Parathyroid adenoma (tissue), 2 donors: ENCODE data around the gene CCR5.

ENCODE experiments used
- H2AFZ ChIP-seq: fragments of 300-600 bp; sonication (generic); one replicate; pipeline ENCODE4 v1.7.0; 2017; ENCODE audit warnings: antibody characterized with exemption, mild to moderate bottlenecking
- H3K27ac ChIP-seq: fragments of 300-600 bp; sonication (generic); one replicate; pipeline ENCODE4 v1.7.0; 2017
- H3K27me3 ChIP-seq: fragments of 300-600 bp; sonication (generic); one replicate; pipeline ENCODE4 v1.7.0; 2017; ENCODE audit warnings: low read length; ENCODE audit not compliant: control insufficient read depth, insufficient read depth
- H3K36me3 ChIP-seq: fragments of 300-600 bp; sonication (generic); one replicate; pipeline ENCODE4 v1.7.0; 2017; ENCODE audit warnings: low read length; ENCODE audit not compliant: control insufficient read depth, insufficient read depth
- H3K4me1 ChIP-seq: fragments of 300-600 bp; sonication (generic); one replicate; pipeline ENCODE4 v1.7.0; 2017; ENCODE audit warnings: control low read depth
- H3K4me2 ChIP-seq: fragments of 300-600 bp; sonication (generic); one replicate; pipeline ENCODE4 v1.7.0; 2017; ENCODE audit warnings: low read length
- H3K4me3 ChIP-seq: fragments of 300-600 bp; sonication (generic); one replicate; pipeline ENCODE4 v1.7.0; 2017; ENCODE audit warnings: low read depth, low read length
- H3K79me2 ChIP-seq: fragments of 300-600 bp; sonication (generic); one replicate; pipeline ENCODE4 v1.7.0; 2017; ENCODE audit warnings: control low read depth
- H3K9ac ChIP-seq: fragments of 300-600 bp; sonication (generic); one replicate; pipeline ENCODE4 v1.7.0; 2017; ENCODE audit warnings: mild to moderate bottlenecking
- H3K9me3 ChIP-seq: fragments of 300-600 bp; sonication (generic); one replicate; pipeline ENCODE4 v1.7.0; 2017; ENCODE audit warnings: low read length; ENCODE audit not compliant: control insufficient read depth
- CTCF ChIP-seq: fragments of 300-600 bp; sonication (generic); IDR thresholded peaks from one replicate; pipeline ENCODE4 v1.7.0; 2017; ENCODE audit warnings: antibody characterized with exemption, mild to moderate bottlenecking
- donor health status: primary hyperparathyroidism.

Gene CCR5

GRCh38 chr3:46406443-46406787 is 35.7 kb downstream of the CCR5 start:
- no peaks in the 10 kb centered on the region for H3K9me3 ChIP-seq
- no peak overlapping the region for H3K4me3 ChIP-seq
- no peaks in the 10 kb centered on the region for H3K79me2 ChIP-seq
- no peak for TF ChIP-seq CTCF
- no peak overlapping the region for H3K9ac ChIP-seq
- H3K27me3 ChIP-seq, result no peaks in the 10 kb centered on the region
- H3K36me3 ChIP-seq, result no peaks in the 10 kb centered on the region
- no peak overlapping the region for H2AFZ ChIP-seq
- H3K4me1 ChIP-seq, result no peaks in the 10 kb centered on the region
- H3K4me2 ChIP-seq, result no peak overlapping the region
- H3K27ac ChIP-seq, result peak overlapping the region; percentile 72

GRCh38 chr3:46406788-46407611 is 36.3 kb downstream of the CCR5 start, which contains the start of the genes CCR5AS and CCRL2:
TSS of gene CCR5AS (minus strand) at chr3:46407066.
TSS of gene CCRL2 (plus strand) at chr3:46407259. CDS start at chr3:46408080, 821 bp downstream.
- Histone ChIP-seq H3K4me1 (no peaks in the 10 kb centered on the region), H3K27me3 (no peaks in the 10 kb centered on the region)

GRCh38 chr3:46407970-46408369 is 37.2 kb downstream of the CCR5 start:
- no peaks in the 10 kb centered on the region for H3K79me2 ChIP-seq
- no peak overlapping the region for H3K9ac ChIP-seq
- H3K27me3 ChIP-seq, result no peaks in the 10 kb centered on the region
- TF ChIP-seq CTCF, result no peak
- no peak overlapping the region for H3K4me3 ChIP-seq
- no peaks in the 10 kb centered on the region for H3K4me1 ChIP-seq
- H2AFZ ChIP-seq, result no peak overlapping the region
- no peaks in the 10 kb centered on the region for H3K9me3 ChIP-seq
- no peak overlapping the region for H3K27ac ChIP-seq
- no peaks in the 10 kb centered on the region for H3K36me3 ChIP-seq
- no peak overlapping the region for H3K4me2 ChIP-seq

More at GRCh38 chr3:46406788-46407611, 36.3 kb downstream of the CCR5 start, which contains the start of the genes CCR5AS and CCRL2:
- TF ChIP-seq CTCF, result no peak
- Histone ChIP-seq H3K79me2 (no peaks in the 10 kb centered on the region), H2AFZ (no peak within 1 kb of the TSS), H3K9ac (no peak within 1 kb of the TSS), H3K9me3 (no peaks in the 10 kb centered on the region), H3K36me3 (no peaks in the 10 kb centered on the region), H3K4me2 (no peak within 1 kb of the TSS), H3K27ac (peak within 1 kb of the TSS; percentile 72), H3K4me3 (no peak within 1 kb of the TSS)

- Histone ChIP-seq H3K36me3 (no peaks in the 10 kb centered on the region), H2AFZ (no peak overlapping the region), H3K4me3 (no peak overlapping the region), H3K79me2 (no peaks in the 10 kb centered on the region), H3K9me3 (no peaks in the 10 kb centered on the region), H3K9ac (no peak overlapping the region), H3K4me2 (no peak overlapping the region), H3K4me1 (no peaks in the 10 kb centered on the region), H3K27me3 (no peaks in the 10 kb centered on the region), H3K27ac (no peak overlapping the region)
- no peak for TF ChIP-seq CTCF
Observed at GRCh38 chr3:46408853-46409252, 38.1 kb downstream of the CCR5 start.
